ENCODE data around the gene PSME1. TPM values are rescaled to one million over a fixed set of nuclear protein-coding genes. Genes with fewer than 3 reads are reported as not detected.
A peak's percentile ranks its signal among the peaks of the same experiment; 100 is the strongest.

Gene PSME1
- total RNA-seq, 1 donor from 2014 or later: 65.0 TPM

- H3K27me3 ChIP-seq (ENCODE audit: control insufficient read depth, insufficient read depth, low read length): no peaks in the 10 kb centered on the region
- no peak for FAIRE-seq
- peak; percentile 98 for DNase-seq (ENCODE audit: low read depth)
- H3K4me3 ChIP-seq (ENCODE audit: low read depth, low read length): peak within 1 kb of the TSS; percentile 62
- H3K36me3 ChIP-seq (ENCODE audit: control insufficient read depth, insufficient read depth, low read length): peaks cover 15% of the 10 kb centered on the region
- peak; percentile 51 for TF ChIP-seq CTCF (IDR thresholded peaks at IDR 0.05; ENCODE audit: insufficient read depth, low read length, severe bottlenecking)
These were observed 5.3 kb downstream of the PSME1 start, which contains the start of gene EMC9 for GRCh38 chr14:24141097-24141880. Gene EMC9, minus strand, starts transcription at chr14:24141591. Its CDS starts 287 bp downstream, at chr14:24141304.

GRCh38 chr14:24143511-24143910 is 7.5 kb downstream of the PSME1 start:
- peaks cover 9% of the 10 kb centered on the region for H3K36me3 ChIP-seq (ENCODE audit: control insufficient read depth, insufficient read depth, low read length)
- DNase-seq (ENCODE audit: low read depth) (no peak), FAIRE-seq (no peak)
- H3K27me3 ChIP-seq (ENCODE audit: control insufficient read depth, insufficient read depth, low read length): no peaks in the 10 kb centered on the region
- H3K4me3 ChIP-seq (ENCODE audit: low read depth, low read length): no peak overlapping the region
- no peak for TF ChIP-seq CTCF (IDR thresholded peaks at IDR 0.05; ENCODE audit: insufficient read depth, low read length, severe bottlenecking)

GRCh38 chr14:24144451-24144850 is 8.5 kb downstream of the PSME1 start:
- peaks cover 12% of the 10 kb centered on the region for H3K36me3 ChIP-seq (ENCODE audit: control insufficient read depth, insufficient read depth, low read length)
- no peaks in the 10 kb centered on the region for H3K27me3 ChIP-seq (ENCODE audit: control insufficient read depth, insufficient read depth, low read length)
- H3K4me3 ChIP-seq (ENCODE audit: low read depth, low read length): no peak overlapping the region
- no peak for TF ChIP-seq CTCF (IDR thresholded peaks at IDR 0.05; ENCODE audit: insufficient read depth, low read length, severe bottlenecking)
- DNase-seq (ENCODE audit: low read depth) (no peak), FAIRE-seq (no peak)

GRCh38 chr14:24145219-24145618 is 9.2 kb downstream of the PSME1 start:
- H3K4me3 ChIP-seq (ENCODE audit: low read depth, low read length): no peak overlapping the region
- DNase-seq (ENCODE audit: low read depth): no peak

GRCh38 chr14:24145690-24146452 is 9.9 kb downstream of the PSME1 start:
- Histone ChIP-seq H3K27me3 (ENCODE audit: control insufficient read depth, insufficient read depth, low read length) (no peaks in the 10 kb centered on the region), H3K4me3 (ENCODE audit: low read depth, low read length) (peak overlapping the region; percentile 77), H3K36me3 (ENCODE audit: control insufficient read depth, insufficient read depth, low read length) (peaks cover 15% of the 10 kb centered on the region)
- TF ChIP-seq CTCF (IDR thresholded peaks at IDR 0.05; ENCODE audit: insufficient read depth, low read length, severe bottlenecking): no peak
- DNase-seq (ENCODE audit: low read depth) (peak; percentile 71), FAIRE-seq (no peak)

More at GRCh38 chr14:24145219-24145618, 9.2 kb downstream of the PSME1 start:
- H3K36me3 ChIP-seq (ENCODE audit: control insufficient read depth, insufficient read depth, low read length): peaks cover 11% of the 10 kb centered on the region
- no peaks in the 10 kb centered on the region for H3K27me3 ChIP-seq (ENCODE audit: control insufficient read depth, insufficient read depth, low read length)
- TF ChIP-seq CTCF (IDR thresholded peaks at IDR 0.05; ENCODE audit: insufficient read depth, low read length, severe bottlenecking): no peak
- no peak for FAIRE-seq
